Esophagus squamous epithelium (tissue), 4 donors: Measurements from ENCODE around the gene LRBA.

Source experiments
- CTCF ChIP-seq, 6 experiments: fragments of 450-650 bp in 4 of 6; fragments of 200-600 bp in 2 of 6; sonication (generic) in 2 of 6; IDR thresholded peaks; one replicate each; pipeline ENCODE4 v1.5.1; 2016 to 2019; ENCODE audit warnings: antibody characterized with exemption in 6 of 6, mild to moderate bottlenecking in 4 of 6, moderate library complexity in 4 of 6
- POLR2A ChIP-seq, 4 donors: fragments of 450-650 bp; IDR thresholded peaks; one replicate each; pipeline ENCODE4 v1.6.1; 2017; ENCODE audit warnings: antibody characterized with exemption in 4 of 4, mild to moderate bottlenecking in 4 of 4, moderate library complexity in 3 of 4

- no peak for TF ChIP-seq CTCF (IDR thresholded peaks at IDR 0.05)
- no peak for TF ChIP-seq POLR2A (IDR thresholded peaks at IDR 0.05)
These were observed 539.3 kb downstream of the LRBA start for GRCh38 chr4:150475763-150476162.
